Left renal pelvis (tissue), 4 donors: Measurements from ENCODE around the gene KCTD16. TPM values are rescaled to one million over a fixed set of nuclear protein-coding genes. Genes with fewer than 3 reads are reported as not detected.

Experiments
- DNase-seq, 4 donors: peaks; one replicate each; pipeline ENCODE4 v3.0.0-alpha.2; 2013; ENCODE audit warnings: low read depth in 4 of 4, low spot score in 3 of 4
- polyA plus RNA-seq, 4 donors: library from polyadenylated mRNA; unstranded; fragments of 120-200 nt; gene quantifications; one replicate each; pipeline ENCODE4 v1.2.1, GENCODE V29; 2013; ENCODE audit not compliant: insufficient read length in 4 of 4

Gene KCTD16
- polyA plus RNA-seq, 4 donors = 0.60 to 2.8 (median 2.4) TPM

DNA sequence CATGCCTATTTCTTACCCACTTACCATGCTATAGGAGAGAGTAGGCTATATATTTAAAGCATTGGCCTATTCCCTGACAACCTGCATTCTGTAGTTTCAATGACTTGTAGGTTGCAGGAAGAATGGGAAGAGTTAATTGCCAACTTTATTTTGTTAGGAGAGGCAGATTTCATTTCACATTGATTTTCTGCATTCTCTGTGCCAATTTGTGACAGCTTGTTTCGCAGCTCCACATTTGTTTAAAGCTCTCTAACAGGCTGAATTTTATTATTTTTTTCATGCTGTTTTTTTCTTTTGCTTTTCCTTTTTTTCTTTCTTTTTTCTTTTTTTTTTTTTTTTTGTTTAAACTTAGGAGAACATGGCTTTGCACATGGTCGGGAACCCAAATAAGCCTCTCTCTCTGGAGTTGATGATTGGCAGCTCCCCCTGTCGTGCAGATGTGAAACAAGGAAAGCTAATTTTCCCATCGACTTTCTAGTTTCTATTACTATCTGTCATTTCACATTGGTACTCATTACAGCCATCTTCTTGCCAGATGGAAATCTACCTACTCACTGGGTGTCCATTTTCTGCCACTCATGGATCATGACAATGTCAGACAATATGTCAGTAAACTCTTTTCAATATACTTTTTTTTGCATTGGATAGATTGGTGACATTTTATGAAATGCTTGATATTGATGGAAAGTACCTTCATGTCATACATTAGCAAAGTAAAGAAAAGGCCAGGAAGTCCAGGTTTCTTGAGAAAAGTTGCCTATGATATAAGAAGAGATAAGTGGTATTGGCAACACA is 223.2 kb downstream of the KCTD16 start:
- no peak for DNase-seq

DNA sequence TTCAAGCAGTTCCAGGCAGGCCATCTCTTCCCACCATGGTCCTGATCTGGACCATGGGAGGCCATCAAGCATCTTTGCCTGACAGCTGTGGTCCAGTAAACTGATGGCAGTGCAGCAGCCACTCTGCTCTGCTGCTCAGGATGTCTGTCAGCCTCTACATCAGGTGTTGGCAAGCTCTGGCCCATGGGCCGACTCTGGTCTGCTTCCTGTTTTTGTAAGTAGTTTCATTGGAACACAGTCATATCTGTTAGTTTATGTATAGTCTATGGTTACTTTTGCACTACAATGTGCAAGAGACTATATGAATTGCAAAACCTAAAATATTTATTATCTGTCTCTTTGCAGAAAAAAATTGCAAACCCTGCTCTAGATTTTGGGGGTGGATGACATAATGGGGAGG is 225.0 kb downstream of the KCTD16 start:
- no peak for DNase-seq

DNA sequence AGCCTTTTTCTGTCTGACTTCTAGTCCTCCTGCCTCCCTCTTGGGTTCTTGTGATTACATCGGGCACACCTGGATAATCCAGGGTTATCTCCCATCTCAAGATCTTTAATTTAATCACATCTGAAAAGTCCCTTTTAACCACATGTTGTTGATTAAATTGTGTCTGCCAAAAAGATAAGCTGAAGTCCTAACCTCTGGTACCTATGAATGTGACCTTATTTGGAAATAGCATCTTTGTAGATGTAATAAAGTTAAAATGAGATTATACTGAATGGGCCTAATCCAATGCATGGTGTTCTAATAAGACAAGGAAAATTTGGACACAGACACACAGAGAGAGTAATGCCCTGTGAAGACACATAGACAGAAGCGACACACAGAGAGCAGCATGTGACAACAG is 232.4 kb downstream of the KCTD16 start:
- no peak for DNase-seq

DNA sequence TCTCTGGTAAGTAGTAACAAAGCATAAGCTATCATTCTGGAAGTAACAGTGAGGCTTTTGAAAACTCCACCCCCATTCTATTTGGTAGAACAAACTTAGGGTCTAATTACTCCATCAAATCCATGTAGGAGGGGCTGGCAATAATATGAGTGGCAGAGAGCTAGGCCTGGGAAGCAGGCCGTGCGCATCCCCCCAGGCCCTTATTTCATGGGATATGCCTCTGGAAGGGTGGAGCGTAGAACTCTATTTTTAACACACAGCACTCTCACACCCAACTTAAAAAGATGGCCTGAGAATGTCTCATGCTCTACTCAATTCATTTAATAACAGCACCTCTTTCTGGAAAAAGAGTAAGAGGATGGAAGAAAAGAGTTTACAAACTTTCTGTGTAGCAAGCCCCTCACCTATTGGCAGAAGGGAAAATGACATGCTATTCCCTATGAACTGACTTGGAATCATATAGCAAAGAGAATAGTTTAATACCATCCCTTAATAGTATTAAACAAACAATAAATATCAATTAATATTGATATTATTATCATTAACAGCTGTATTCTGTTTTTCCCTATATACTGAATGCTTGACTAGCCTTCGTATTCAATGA is 233.2 kb downstream of the KCTD16 start:
- no peak for DNase-seq

DNA sequence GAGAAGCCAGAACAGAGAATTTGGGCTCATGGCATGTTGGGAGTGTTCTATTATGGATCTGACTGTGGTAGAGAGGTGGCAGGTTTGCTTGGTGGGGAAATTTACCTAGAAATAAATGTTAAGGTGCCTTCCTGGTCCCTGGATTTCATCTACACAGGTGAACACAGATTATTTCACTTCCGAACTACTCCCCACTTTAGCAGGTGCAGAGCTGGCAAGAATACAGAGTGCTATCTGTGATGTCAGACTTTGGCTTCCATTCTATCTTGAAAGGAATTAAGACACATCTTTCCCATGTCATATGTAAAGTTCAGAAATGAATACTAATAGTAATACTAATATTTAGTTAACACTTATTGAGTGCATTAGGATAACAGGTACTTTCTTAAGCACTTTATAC is 234.0 kb downstream of the KCTD16 start:
- DNase-seq = no peak

DNA sequence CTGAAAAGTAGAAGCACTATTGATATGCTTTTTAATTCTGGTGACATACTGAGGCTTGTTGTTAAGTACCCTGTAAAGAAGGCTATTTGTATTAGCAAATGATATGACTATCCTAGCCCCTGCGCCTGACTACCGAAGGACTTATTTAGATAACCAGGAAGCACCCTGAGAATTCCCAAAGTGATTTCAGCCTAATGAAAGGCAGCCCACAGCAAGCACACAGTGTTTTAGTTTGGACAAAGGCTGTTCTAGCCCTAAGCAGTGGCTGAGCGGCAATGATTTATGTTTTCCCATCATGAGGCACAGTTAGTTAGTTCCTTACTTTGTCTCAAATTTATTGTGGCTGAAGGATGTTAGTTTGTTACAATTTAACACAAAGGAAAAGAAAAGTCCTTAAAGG is 235.3 kb downstream of the KCTD16 start:
- peak in 1 of 4 donors; percentile 4 for DNase-seq

DNA sequence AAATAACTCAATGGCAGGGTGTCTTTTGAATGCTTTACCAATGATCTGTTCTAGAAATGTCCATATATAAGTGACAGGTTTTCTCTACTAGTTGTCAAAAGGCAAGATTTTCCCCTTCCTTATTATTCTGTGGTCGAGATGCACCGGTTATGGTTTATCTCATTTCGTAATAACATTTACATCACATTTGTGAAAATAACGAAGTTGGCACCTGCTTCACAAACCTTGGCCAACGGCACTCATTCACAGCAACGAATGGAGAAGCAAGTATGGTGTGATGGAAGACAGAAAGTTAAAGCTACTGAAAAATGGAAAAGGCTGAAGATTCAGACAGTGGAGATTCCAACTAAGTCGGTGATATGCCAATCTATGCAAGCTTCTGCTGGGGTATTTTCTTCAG is 235.8 kb downstream of the KCTD16 start:
- no peak for DNase-seq

DNA sequence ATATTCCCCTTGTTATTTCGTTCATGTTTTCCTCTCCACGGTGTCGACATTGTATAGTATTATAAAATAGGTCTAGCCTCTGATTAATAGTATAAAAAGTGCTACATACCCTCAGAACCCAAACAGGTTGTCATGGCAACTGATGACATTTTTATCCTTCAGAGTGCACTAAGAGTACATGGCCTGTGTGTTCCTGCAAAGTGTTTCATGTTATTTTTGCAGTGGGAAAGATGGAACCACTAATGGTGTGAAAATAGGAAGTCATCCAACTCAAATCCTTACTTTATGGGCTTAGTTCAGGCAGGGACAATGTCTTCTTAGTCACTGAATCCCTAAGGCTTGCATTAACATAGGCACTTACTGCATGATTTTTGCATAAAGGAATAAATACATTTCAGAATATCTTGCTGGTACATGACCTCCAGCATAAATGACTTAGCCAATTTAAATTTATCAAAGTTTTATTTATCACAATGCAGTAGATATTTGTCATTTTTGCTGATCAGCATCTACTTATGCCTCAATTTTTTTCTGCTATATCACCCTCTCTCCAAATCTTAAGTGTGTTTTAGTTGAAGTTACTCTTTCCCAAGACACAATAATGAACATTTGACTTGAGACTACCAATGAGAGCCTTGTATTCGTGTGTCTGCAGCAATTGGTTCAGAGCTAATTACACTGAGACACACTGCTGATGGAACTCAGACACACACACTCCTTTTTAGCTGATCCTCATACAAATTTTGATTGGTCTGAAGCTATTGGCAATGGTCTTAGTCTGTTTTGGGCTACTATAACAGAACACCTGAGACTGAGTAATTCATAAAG is 243.7 kb downstream of the KCTD16 start:
- no peak for DNase-seq

DNA sequence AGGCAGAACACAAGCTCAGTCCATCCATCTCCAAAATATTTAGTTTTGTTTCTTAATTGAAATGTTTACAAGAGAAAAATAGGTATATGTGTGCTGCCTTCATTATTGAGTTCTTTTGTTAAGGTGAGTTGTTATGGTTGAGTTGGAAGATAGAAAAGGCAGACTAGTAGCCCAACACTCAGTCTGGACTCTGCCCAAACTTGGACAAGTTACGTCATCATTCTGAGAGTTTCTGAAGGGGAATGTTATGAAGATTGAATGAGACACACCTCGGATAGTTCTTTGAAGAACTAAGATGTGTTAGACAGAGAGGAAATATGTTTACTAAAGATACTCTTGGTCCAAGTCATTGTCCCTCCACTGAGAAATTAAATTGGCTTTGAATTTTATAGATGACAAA is 245.5 kb downstream of the KCTD16 start:
- DNase-seq = no peak

DNA sequence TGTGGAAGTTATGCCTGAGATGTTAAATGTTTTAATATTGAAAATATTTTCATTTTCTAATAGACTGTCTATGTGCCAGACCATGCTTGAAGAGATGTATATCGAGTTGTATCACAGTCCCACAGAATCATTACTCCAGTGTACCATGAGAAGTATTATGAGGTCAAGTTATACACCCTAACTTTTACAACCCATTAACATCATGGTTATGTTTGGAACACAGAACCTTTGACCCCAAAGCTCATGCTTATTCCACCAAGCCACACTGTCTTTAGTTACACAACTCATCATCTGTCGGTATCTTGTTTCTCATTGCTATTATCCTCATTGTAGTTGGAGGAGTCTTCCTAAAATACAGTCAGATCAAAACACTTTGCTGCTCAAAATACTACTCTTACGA is 248.0 kb downstream of the KCTD16 start:
- no peak for DNase-seq

DNA sequence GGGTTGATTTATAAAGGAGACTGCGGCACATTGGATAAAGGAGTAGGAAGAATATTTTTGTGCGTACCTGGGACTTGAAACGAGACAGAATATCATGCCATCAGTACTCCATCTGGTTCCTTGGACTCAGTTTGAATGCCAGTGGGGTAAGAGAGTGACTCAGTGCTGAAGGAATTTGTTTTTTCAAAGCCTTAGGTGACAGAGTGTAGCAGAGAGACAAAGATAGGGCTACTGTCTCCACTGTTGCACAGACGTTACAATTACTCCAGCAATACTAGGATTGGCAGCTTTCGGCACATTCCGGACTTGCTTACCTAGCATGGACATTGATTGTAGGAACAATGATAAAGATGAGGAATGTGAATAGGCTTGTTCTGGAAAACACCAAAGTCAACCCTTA is 250.7 kb downstream of the KCTD16 start:
- no peak for DNase-seq

DNA sequence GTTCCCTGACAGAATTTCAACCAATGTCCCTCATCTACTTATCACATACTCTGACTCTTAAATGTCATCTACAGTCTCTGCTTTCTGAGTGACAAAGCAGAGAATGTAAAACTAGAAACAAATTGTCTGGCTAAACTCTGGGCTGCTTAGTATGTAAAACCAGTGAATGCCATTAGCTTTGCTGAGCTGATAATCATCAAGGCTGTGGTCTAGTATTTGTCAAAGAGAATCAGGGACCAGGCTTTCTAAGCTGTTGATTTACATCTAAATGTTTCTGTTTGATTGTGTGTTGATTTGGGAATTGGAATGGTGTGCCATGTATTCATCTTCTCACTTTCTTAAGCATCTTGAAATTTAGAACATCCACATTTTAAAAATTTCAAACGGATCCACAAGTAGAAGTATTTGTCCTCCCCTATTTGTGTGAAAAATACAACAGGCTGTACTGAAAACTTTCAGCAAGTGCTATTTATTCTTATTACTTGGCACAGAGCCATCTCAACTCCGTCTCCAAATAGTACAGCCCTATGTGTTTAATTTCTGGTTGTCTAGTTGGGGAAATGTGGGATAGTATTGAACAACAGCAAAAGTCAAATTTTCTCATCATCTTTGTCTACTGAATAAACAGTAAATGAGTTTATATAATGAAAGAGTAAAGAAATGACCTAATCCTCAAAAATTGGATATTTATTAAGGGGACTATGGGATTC is 251.5 kb downstream of the KCTD16 start:
- no peak for DNase-seq

DNA sequence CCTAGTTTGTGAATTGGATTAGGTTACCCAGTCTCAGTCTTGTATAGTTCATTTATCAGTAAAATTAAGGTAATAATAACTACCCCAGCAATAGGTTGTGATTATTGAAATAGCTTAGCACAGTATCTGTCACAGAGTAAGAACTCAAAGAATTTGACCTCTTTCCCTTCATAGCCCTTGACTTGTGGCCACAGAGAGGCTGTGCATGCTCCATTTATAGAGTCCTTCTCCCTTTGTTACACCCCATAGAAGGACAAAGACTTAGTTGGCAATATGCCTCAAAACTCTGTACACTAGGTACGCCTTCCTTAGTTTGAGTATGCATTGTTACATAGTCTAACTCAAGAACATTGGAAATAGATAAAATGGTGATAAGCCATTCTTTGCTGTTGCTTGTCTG is 257.2 kb downstream of the KCTD16 start:
- DNase-seq = no peak

DNA sequence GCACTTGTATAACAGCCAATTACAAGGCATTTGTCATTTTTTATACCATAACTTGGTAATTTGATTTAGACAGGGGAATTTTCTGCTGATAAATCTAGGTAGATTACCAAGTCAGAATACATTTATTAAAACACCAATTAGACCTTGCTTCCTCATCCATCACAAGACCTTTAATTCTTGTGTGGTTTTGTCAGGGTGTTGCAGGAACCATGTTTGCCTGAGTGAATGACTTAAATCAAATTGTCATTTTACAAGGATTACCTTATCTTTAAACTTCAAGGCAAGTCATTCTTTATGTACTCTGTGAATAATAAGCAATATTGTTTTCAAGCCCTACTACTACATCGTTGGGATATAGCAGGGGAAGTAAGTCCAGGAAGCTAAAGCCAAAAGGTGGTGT is 257.7 kb downstream of the KCTD16 start:
- DNase-seq = no peak

DNA sequence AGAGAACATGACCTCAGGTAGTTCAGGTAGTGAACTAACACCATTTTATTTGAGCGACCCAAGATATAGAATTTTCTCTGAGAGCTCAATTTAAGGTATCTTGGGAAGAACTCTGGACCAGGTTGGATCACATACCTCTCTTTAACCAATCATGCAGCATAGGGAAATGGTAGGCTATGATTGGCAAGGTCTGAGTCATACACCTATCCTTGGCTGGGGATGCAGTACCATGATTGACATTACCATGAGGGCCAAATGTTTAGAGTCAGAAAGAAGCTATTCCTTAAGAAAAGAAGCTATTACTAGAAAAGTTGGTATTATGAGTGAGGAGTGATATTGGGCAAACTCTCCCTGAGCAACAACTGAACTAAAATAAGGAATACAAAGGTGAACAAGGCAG is 258.7 kb downstream of the KCTD16 start:
- DNase-seq = no peak

DNA sequence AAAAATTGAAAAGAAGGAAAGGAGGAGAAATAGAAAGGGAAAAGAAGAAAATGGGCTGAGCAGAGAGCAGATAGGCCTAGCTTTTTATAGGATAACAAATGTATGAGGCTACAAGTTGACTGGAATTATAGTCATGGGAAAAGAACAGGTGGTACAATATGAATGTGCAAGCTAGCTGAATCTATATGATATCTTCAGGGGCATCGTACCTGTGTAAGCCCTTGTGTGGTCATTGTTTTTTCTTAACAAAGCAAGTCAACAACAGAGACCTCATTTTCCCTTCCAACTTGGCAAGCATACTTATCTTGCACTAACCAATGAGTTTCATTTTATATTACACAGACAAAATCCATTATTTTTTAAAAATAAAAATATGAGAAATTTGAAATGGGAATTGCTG is 259.2 kb downstream of the KCTD16 start:
- no peak for DNase-seq

DNA sequence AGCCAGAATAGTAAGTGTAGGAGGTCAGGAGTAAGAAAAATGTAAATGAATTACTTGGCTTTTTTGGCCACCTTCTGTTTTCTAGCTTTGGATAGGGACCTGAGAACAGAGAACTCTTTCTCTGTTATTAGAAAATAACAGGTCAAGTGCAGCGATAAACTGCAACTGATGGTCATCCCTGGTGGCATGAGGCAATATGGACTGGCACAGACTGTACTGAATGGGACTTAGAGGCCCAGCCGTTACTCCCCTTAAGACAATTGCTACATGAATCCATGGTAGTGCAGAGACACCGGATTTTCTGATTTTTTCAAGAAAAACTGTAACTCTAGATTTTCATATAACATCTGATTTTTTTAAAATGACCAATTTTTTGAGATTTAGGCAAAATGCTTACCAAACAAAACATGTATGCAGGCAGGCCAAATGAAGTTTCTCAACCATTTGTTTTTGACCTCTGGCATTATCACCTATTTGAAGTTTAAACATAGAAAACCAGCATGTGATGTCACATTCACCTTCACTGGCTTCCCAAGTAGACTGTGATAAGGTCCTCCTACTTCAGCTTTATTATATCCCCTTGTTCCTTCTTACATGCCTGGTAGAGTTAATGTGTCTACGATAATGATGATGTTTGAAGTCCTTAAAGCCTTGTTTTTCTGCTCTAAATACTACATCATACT is 262.6 kb downstream of the KCTD16 start:
- no peak for DNase-seq

DNA sequence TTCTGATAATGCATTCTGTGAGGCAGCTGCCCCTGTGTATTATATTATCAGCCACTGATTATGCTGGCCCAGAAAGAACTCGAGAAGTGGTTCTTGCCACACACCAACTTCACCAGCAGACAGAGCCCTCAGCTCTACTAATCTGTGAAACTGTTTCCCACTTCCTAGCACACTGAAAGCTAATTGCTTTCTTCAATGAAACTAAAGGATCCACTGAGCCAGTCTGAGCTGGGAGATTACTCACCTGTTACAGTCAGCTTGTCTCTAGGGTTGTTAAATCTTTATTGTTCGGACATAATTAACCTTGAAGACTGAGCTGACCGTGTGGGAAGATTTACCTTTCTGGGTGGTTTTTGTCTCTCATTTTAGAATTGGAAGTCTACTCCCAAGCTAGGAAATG is 263.2 kb downstream of the KCTD16 start:
- no peak for DNase-seq

DNA sequence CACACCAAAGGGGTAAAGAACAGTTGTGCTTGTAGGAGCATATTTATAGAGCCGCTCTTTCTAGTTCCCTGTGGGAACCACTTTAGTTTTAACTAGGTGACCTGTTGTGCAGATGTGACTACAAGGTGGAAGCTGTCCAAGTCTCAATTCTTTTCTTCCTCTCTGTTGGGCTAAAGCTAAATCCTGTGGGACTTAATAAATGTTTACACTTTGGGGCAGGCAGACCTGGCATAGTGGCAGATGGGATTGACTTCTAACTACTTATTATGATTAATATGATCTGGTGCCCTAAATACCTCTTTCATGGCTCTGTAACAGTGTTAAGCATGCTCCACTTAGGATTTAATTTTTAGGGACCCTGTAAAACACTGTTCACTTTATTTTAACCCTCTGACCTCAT is 265.3 kb downstream of the KCTD16 start:
- no peak for DNase-seq

DNA sequence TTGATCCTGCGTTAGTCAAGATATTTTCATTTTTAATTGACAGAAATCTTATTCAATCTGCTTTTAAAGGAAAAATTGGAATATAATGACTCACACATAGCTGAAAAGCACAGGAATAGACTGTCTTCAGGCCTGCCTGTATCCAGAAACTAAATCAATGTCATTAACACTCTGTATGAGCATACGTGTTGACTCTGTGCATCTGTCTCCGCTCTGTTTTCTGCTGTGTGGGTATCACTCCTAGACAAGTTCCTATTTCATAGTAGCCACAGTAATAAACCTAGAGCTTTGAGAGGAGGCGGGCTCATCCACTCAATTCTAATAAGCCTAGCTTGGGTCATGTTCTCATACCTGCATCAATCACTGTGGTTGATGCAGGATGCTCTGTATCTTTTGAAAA is 267.6 kb downstream of the KCTD16 start:
- DNase-seq = no peak

DNA sequence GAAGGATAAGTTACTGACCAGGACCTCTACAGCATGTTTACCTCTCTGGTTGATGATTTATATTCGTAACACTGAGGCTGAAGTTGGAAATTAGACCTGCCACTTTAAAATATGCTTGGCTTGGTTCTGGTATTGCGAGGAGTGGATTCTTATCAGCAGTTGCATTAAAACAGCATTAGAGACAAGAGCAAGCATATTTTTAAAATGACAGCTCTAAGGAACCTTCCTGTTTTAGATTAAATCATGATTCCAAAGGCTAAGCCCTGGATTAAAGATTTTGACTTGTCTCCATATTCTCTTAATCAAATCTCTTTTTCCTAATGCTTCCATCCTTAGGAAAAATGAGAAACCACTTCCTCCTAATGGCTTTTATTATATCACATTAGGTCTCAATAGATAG is 277.8 kb downstream of the KCTD16 start:
- DNase-seq = no peak
